ENCODE results near the gene USP34. TPM values are rescaled to one million over a fixed set of nuclear protein-coding genes. Genes with fewer than 3 reads are reported as not detected.

USP34 gene
- total RNA-seq, 6 experiments from 2014 or later = 50.3 to 65.4 (median 58.5) TPM

DNA sequence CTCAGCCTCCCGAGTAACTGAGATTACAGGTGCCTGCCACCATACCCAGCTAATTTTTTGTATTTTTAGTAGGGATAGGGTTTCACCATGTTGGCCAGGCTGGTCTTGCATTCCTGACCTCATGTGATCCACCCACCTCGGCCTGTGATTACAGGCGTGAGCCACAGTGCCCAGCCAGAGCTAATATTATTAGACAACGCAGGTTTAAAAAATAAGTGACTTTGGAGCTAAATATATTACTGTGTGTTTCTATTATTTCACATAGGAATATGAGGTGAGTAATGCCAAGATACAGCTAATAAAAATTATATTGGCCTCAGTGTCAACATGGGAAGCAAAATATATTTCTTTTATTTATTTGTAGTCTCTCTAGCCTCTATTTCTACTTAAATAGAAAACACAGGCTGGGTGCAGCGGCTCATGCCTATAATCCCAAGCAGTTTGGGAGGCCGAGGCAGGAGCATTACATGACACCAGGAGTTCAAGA, 188.7 kb downstream of the USP34 start:
- no peak overlapping the region for H3K4me3 Mint-ChIP-seq
- H3K27ac Mint-ChIP-seq = no peak overlapping the region
- H3K27me3 Mint-ChIP-seq (ENCODE audit: insufficient read depth) = peaks cover 2% of the 10 kb centered on the region; the same call in 1 of the 2 replicates
- DNase-seq = no peak
- H3K36me3 Mint-ChIP-seq (ENCODE audit: low read depth) = peaks cover 13% of the 10 kb centered on the region
- H3K9me3 Mint-ChIP-seq = no peaks in the 10 kb centered on the region
- no peak for TF ChIP-seq CTCF (IDR thresholded peaks at IDR 0.05)
- no peaks in the 10 kb centered on the region for H3K4me1 Mint-ChIP-seq (ENCODE audit: low read depth)

- no peak for DNase-seq
- Mint-ChIP-seq H3K4me1 (ENCODE audit: low read depth) (no peaks in the 10 kb centered on the region), H3K4me3 (no peak overlapping the region), H3K36me3 (ENCODE audit: low read depth) (peaks cover 18% of the 10 kb centered on the region), H3K27ac (no peak overlapping the region), H3K27me3 (ENCODE audit: insufficient read depth) (peaks cover 2% of the 10 kb centered on the region; the same call in 1 of the 2 replicates), H3K9me3 (no peaks in the 10 kb centered on the region)
- no peak for TF ChIP-seq CTCF (IDR thresholded peaks at IDR 0.05)
Measured at GRCh38 chr2:61281321-61281720, 189.6 kb downstream of the USP34 start.

DNA sequence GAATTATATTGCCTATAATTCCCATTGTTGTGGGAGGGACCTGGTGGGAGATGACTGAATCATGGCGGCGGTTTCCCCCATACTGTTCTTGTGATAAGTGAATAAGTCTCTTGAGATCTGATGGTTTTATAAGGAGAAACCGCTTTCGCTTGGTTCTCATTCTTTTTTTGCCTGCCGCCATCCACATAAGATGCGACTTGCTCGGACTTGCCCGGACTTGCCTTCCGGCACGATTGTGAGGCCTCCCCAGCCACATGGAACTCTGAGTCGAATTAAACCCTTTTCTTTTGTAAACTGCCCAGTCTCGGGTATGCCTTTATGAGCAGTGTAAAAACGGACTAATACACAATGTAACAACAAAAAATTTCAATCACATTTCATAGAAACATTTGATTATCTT, 193.1 kb downstream of the USP34 start:
- DNase-seq = no peak
- H3K27me3 Mint-ChIP-seq (ENCODE audit: insufficient read depth) = peaks cover 2% of the 10 kb centered on the region; the same call in 1 of the 2 replicates
- no peaks in the 10 kb centered on the region for H3K9me3 Mint-ChIP-seq
- no peak overlapping the region for H3K4me3 Mint-ChIP-seq
- H3K4me1 Mint-ChIP-seq (ENCODE audit: low read depth) = peaks cover 14% of the 10 kb centered on the region
- no peak overlapping the region for H3K27ac Mint-ChIP-seq
- H3K36me3 Mint-ChIP-seq (ENCODE audit: low read depth) = peaks cover 18% of the 10 kb centered on the region
- TF ChIP-seq CTCF (IDR thresholded peaks at IDR 0.05) = no peak

DNA sequence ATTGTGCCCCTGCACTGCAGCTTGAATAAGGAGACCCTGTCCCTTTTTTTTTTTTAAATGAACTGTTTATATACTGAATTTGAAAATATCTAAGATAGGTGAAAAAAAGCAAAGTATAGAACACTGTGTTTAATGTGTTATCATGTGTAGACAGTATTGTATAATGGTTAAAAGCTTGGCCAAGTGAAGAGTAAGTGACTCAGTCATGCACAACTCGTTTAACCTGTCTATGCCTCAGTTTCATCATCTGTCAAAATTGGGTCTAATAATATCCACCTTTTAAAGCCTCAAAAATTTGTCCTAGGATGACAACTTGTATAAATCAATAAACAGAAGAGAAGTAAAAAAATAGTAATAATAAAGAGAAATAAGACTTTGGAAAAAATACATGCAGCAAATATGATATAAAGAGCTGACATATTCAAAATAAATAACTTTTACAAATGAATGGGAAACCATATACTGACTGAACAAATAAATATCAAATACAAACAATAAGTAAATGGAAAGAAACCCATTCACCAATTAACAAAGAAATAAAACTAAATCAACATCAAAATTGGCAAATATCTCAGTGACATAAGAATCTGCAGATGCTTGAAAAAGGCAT, 195.2 kb downstream of the USP34 start:
- Mint-ChIP-seq H3K9me3 (no peaks in the 10 kb centered on the region), H3K4me3 (no peak overlapping the region), H3K27ac (no peak overlapping the region), H3K4me1 (ENCODE audit: low read depth) (peaks cover 22% of the 10 kb centered on the region), H3K36me3 (ENCODE audit: low read depth) (peaks cover 24% of the 10 kb centered on the region), H3K27me3 (ENCODE audit: insufficient read depth) (peaks cover 2% of the 10 kb centered on the region; the same call in 1 of the 2 replicates)
- no peak for DNase-seq
- TF ChIP-seq CTCF (IDR thresholded peaks at IDR 0.05) = no peak

DNA sequence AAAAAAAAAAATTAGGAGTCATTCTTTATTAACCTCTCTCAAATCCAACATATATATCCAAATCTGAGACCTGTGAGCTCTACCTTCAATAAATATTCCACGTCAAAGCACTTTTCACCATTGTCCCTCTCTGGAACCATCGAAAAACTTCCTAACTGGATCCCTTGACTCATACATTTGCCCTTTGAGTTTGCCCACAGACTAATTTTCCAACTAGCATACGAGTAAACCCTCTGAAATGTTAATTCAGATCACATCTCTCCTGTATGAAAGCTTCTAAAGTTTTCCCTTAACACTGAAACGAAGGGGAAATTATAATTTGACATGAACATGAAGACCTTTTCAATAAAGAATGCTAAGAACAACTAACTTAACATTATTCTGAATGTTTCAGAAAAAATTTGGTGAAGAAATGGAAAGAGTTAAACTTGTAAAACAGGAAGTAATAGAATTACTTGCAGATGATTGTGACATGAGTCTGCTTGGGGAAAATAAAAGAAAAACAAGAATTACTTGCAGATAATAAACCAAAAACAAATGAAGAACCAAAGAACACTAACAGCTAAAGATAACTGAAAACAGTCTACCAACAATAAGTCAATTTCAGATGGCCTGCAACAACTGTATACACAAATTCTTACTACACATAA, 198.3 kb downstream of the USP34 start:
- H3K36me3 Mint-ChIP-seq (ENCODE audit: low read depth) = peaks cover 15% of the 10 kb centered on the region
- no peaks in the 10 kb centered on the region for H3K27me3 Mint-ChIP-seq (ENCODE audit: insufficient read depth)
- DNase-seq = peak; percentile 27
- H3K9me3 Mint-ChIP-seq = no peaks in the 10 kb centered on the region
- no peak for TF ChIP-seq CTCF (IDR thresholded peaks at IDR 0.05)
- peaks cover 22% of the 10 kb centered on the region for H3K4me1 Mint-ChIP-seq (ENCODE audit: low read depth)
- peak overlapping the region; percentile 76 for H3K27ac Mint-ChIP-seq
- peak overlapping the region; percentile 69 for H3K4me3 Mint-ChIP-seq

Measured in HFFc6 (cell line).